SK-N-SH (cell line): ENCODE measurements around the gene RAP2A. TPM values are rescaled to one million over a fixed set of nuclear protein-coding genes. Genes with fewer than 3 reads are reported as not detected.

ENCODE experiments used
- CTCF ChIA-PET: fragments of 300-600, 350-600 bp; formaldehyde crosslinking; extraction: SDS; loops from one replicate; lab custom pipeline; 2021; lab: Yijun Ruan, JAX
- POLR2A ChIA-PET: fragments of 350-600 bp; sonication (Branson Sonifier 250); formaldehyde crosslinking; extraction: SDS; loops from one replicate; lab custom pipeline; 2020; ENCODE audit warnings: antibody characterized with exemption, inconsistent platforms; lab: Yijun Ruan, JAX
- DNase-seq: peaks from one replicate; pipeline ENCODE4 v3.0.0; 2012
- H2AFZ ChIP-seq: fragments of 200-600 bp; sonication (generic); 2 replicates; pipeline ENCODE4 v1.8.1; 2016; ENCODE audit warnings: antibody characterized with exemption, mild to moderate bottlenecking, low read depth
- H3F3A ChIP-seq: fragments of 200-600 bp; sonication (generic); replicated peaks from 2 replicates; pipeline ENCODE3; 2016; ENCODE audit warnings: antibody characterized with exemption, mild to moderate bottlenecking; ENCODE audit not compliant: insufficient read depth
- H3K27ac ChIP-seq, 2 experiments: fragments of 200-500 bp in 1 of 2; fragments of 200-600 bp in 1 of 2; sonication (Bioruptor generic) in 1 of 2; sonication (generic), shearing (Covaris generic) in 1 of 2; 2 replicates each; pipeline versions ENCODE4 v1.5.1 to v1.6.1; 2014 to 2016; ENCODE audit warnings: low read depth in 2 of 2, inconsistent platforms in 1 of 2, low read length in 1 of 2, mild to moderate bottlenecking in 1 of 2, mixed read lengths in 1 of 2
- H3K27me3 ChIP-seq: fragments of 200-600 bp; sonication (generic), shearing (Covaris generic); 2 replicates; pipeline ENCODE4 v1.6.1; 2016; ENCODE audit warnings: mixed run types; ENCODE audit not compliant: insufficient read depth
- H3K36me3 ChIP-seq, 2 experiments: fragments of 200-500 bp in 1 of 2; fragments of 200-600 bp in 1 of 2; sonication (Bioruptor generic) in 1 of 2; sonication (generic) in 1 of 2; replicated peaks in 1 of 2; 2 replicates each; pipeline versions ENCODE3 to v1.5.1; 2014 to 2016; ENCODE audit warnings: low read length in 1 of 2, mild to moderate bottlenecking in 1 of 2; ENCODE audit not compliant: insufficient read depth in 2 of 2, control insufficient read depth in 1 of 2
- H3K4me1 ChIP-seq, 2 experiments: fragments of 200-500 bp in 1 of 2; fragments of 200-600 bp in 1 of 2; sonication (Bioruptor generic) in 1 of 2; sonication (generic), shearing (Covaris generic) in 1 of 2; 2 replicates each; pipeline versions ENCODE4 v1.5.1 to v1.6.1; 2014 to 2016; ENCODE audit warnings: low read depth in 1 of 2, low read length in 1 of 2, mixed run types in 1 of 2; ENCODE audit not compliant: insufficient read depth in 2 of 2, control insufficient read depth in 1 of 2
- H3K4me2 ChIP-seq: fragments of 200-600 bp; sonication (generic), shearing (Covaris generic); 2 replicates; pipeline ENCODE4 v1.6.1; 2017; ENCODE audit warnings: mixed run types
- H3K4me3 ChIP-seq, 2 experiments: fragments of 200-500 bp in 1 of 2; fragments of 200-600 bp in 1 of 2; sonication (Bioruptor generic) in 1 of 2; sonication (generic), shearing (Covaris generic) in 1 of 2; 2 replicates each; pipeline versions ENCODE4 v1.5.1 to v1.8.1; 2014 to 2016; ENCODE audit warnings: low read depth in 2 of 2, inconsistent platforms in 1 of 2, low read length in 1 of 2, mild to moderate bottlenecking in 1 of 2, mixed read lengths in 1 of 2, moderate library complexity in 1 of 2
- H3K79me2 ChIP-seq: fragments of 200-600 bp; sonication (generic); 2 replicates; pipeline ENCODE4 v1.8.1; 2017; ENCODE audit warnings: mild to moderate bottlenecking; ENCODE audit not compliant: insufficient read depth
- H3K9ac ChIP-seq: fragments of 200-600 bp; sonication (generic); 2 replicates; pipeline ENCODE4 v1.6.1; 2017; ENCODE audit warnings: mixed run types
- H3K9me2 ChIP-seq: fragments of 200-600 bp; sonication (generic); 2 replicates; pipeline ENCODE4 v1.6.1; 2017; ENCODE audit warnings: mixed run types
- H3K9me3 ChIP-seq: fragments of 200-600 bp; sonication (generic); 2 replicates; pipeline ENCODE4 v1.6.1; 2017; ENCODE audit warnings: mixed run types, mild to moderate bottlenecking, moderate library complexity
- H4K20me1 ChIP-seq: fragments of 200-600 bp; sonication (generic); 2 replicates; pipeline ENCODE4 v1.6.1; 2017; ENCODE audit warnings: mild to moderate bottlenecking, mixed run types; ENCODE audit not compliant: insufficient read depth
- CHD2 ChIP-seq: fragments of 150-350 bp; IDR thresholded peaks from 2 replicates; pipeline ENCODE4 v1.6.1; 2018; ENCODE audit warnings: low read length; ENCODE audit not compliant: partially characterized antibody
- EP300 ChIP-seq, 2 experiments: IDR thresholded peaks; 2 replicates each; pipeline versions ENCODE4 v1.4.0 to v1.6.1; 2012; ENCODE audit warnings: borderline replicate concordance in 1 of 2, low read depth in 1 of 2, low read length in 1 of 2
- EZH2phosphoT487 ChIP-seq: fragments of 200-600 bp; sonication (generic); IDR thresholded peaks from 2 replicates; pipeline ENCODE4 v1.6.1; 2017; ENCODE audit warnings: low read depth, mixed run types, mild to moderate bottlenecking, antibody characterized with exemption, moderate library complexity, borderline replicate concordance
- FOXJ3 ChIP-seq: sonication (generic); formaldehyde crosslinking; IDR thresholded peaks from 2 replicates; pipeline ENCODE4 v1.5.1; 2020; ENCODE audit warnings: mild to moderate bottlenecking, missing genetic modification reagents
- FOXM1 ChIP-seq: IDR thresholded peaks from 2 replicates; pipeline ENCODE4 v1.4.0; 2012; ENCODE audit warnings: low read depth, mild to moderate bottlenecking
- GABPA ChIP-seq: IDR thresholded peaks from 2 replicates; pipeline ENCODE4 v1.4.0; 2012; ENCODE audit warnings: low read depth, mild to moderate bottlenecking
- GATA2 ChIP-seq: sonication (generic); formaldehyde crosslinking; IDR thresholded peaks from 2 replicates; pipeline ENCODE4 v1.5.0; 2020; ENCODE audit warnings: mild to moderate bottlenecking, missing genetic modification reagents
- JUND ChIP-seq: IDR thresholded peaks from 2 replicates; pipeline ENCODE4 v1.4.0; 2012
- MEF2A ChIP-seq: IDR thresholded peaks from 2 replicates; pipeline ENCODE4 v1.4.0; 2012; ENCODE audit warnings: low read depth, borderline replicate concordance
- MXI1 ChIP-seq: IDR thresholded peaks from 2 replicates; pipeline ENCODE4 v1.6.1; 2012; ENCODE audit warnings: mild to moderate bottlenecking, low read depth, low read length, improper control_type of control experiment
- NRF1 ChIP-seq: IDR thresholded peaks from 2 replicates; pipeline ENCODE4 v1.6.1; 2012; ENCODE audit warnings: low read depth, mild to moderate bottlenecking, low read length
- POLR2AphosphoS5 ChIP-seq: IDR thresholded peaks from 2 replicates; pipeline ENCODE4 v1.6.1; 2012; ENCODE audit warnings: low read depth, low read length
- RCOR1 ChIP-seq: fragments of 150-350 bp; IDR thresholded peaks from 2 replicates; pipeline ENCODE4 v1.6.1; 2017; ENCODE audit warnings: antibody characterized with exemption, low read length
- RFX5 ChIP-seq: IDR thresholded peaks from 2 replicates; pipeline ENCODE4 v1.6.1; 2012; ENCODE audit warnings: mild to moderate bottlenecking, improper control_type of control experiment, low read length
- SMC3 ChIP-seq: IDR thresholded peaks from 2 replicates; pipeline ENCODE4 v1.6.1; 2012; ENCODE audit warnings: low read depth, low read length, improper control_type of control experiment
- TAF1 ChIP-seq: IDR thresholded peaks from 2 replicates; pipeline ENCODE4 v1.6.1; 2012; ENCODE audit warnings: low read depth, mild to moderate bottlenecking, low read length, moderate library complexity, borderline replicate concordance
- TEAD4 ChIP-seq: IDR thresholded peaks from 2 replicates; pipeline ENCODE4 v1.4.0; 2012; ENCODE audit warnings: mild to moderate bottlenecking, borderline replicate concordance; ENCODE audit not compliant: insufficient read depth
- YY1 ChIP-seq: IDR thresholded peaks from 2 replicates; pipeline ENCODE4 v1.4.0; 2012; ENCODE audit warnings: low read depth, mild to moderate bottlenecking
- WGBS: methylation state at CpG from one replicate; pipeline ENCODE4 v1.1.6; 2017; ENCODE audit warnings: low lambda C conversion rate; 5-methylcytosine and 5-hydroxymethylcytosine counted together
- polyA plus RNA-seq, 3 experiments: library from polyadenylated mRNA; depleted of rRNA; stranded (reverse); fragments of >200 nt; gene quantifications; 2 replicates each; pipeline ENCODE4 v1.2.3, GENCODE V29; 2012
- TF ChIP-seq, protein P1 (sequence below): IDR thresholded peaks from 2 replicates; pipeline ENCODE4; 2012
- TF ChIP-seq, protein P2 (sequence below): fragments of 150-350 bp; IDR thresholded peaks from 2 replicates; pipeline ENCODE4 v1.6.1; 2016; ENCODE audit warnings: mild to moderate bottlenecking, low read depth, low read length
- TF ChIP-seq, protein P3 (sequence below): IDR thresholded peaks from 2 replicates; pipeline ENCODE4 v1.4.0; 2012; ENCODE audit warnings: low read depth

The RAP2A gene
- polyA plus RNA-seq, 1 of the 3 experiments (the other 2 are of a cell fraction), result 6.5 TPM

DNA sequence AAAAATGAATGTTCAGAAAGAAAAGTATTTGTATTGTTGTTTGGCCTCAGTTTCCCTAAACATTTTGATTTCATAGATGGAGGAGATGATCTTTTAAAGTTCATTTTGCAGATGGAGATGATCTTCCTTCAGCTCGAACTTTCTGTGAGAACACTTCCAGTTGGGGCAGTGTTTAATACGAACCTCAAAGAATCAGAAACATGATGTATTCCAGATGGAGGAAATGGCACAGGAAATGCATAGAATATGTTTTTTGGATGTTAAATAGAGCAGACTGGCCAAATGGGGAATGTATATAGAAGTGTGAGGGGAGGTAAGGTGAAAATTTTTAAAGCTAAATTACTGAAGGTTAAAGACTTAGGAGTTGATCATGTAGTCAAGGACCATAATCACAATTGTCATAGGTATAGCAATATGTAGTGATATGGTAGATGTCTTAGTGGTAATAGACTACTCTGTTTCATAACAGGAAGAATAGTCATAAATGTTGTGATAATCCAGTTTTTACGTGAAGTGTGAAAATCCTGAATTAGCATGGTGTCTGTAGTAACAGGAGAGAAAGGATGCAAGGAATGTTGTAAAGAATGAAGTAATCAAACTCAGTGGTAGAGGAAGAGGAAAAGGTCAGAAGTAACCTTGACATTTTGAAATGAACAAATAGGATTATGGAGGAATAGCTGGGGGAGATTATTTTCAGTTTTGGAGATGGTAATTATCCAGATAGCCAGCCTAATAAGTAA, 5.1 kb downstream of the RAP2A start:
- Histone ChIP-seq H2AFZ (no peak overlapping the region), H3K27me3 (no peaks in the 10 kb centered on the region), H3K9ac (no peak overlapping the region), H3K9me3 (no peaks in the 10 kb centered on the region), H3K4me3 (no peak overlapping the region), H3K36me3 (peaks cover 32 to 35% of the 10 kb centered on the region in 2 experiments), H4K20me1 (peaks cover 13% of the 10 kb centered on the region; the same call in 1 of the 2 replicates), H3K4me1 (peaks cover 15 to 23% of the 10 kb centered on the region in 2 experiments; a peak in 3 of 4 replicates), H3F3A (peaks cover 4% of the 10 kb centered on the region)
- CTCF ChIA-PET, result interaction anchor here (0.9 to 1.7 kb wide), 3 partner anchors 11 to 329 kb away, joined by 4 to 5 read pairs (median 4); no protein-coding TSS in a partner anchor
- POLR2A ChIA-PET, result no interaction called here
- no peak for DNase-seq
- TF ChIP-seq NRF1 (no peak), FOXM1 (no peak)
- TF ChIP-seq, all 33 proteins: peak for 0
- no peak overlapping the region for H3K4me2 ChIP-seq
- no peak overlapping the region for H3K27ac ChIP-seq
- H3K9me2 ChIP-seq, result no peaks in the 10 kb centered on the region
- WGBS, result 89% methylated on average over 3 of the region's 3 CpGs
- H3K79me2 ChIP-seq, result peaks cover 93% of the 10 kb centered on the region

DNA sequence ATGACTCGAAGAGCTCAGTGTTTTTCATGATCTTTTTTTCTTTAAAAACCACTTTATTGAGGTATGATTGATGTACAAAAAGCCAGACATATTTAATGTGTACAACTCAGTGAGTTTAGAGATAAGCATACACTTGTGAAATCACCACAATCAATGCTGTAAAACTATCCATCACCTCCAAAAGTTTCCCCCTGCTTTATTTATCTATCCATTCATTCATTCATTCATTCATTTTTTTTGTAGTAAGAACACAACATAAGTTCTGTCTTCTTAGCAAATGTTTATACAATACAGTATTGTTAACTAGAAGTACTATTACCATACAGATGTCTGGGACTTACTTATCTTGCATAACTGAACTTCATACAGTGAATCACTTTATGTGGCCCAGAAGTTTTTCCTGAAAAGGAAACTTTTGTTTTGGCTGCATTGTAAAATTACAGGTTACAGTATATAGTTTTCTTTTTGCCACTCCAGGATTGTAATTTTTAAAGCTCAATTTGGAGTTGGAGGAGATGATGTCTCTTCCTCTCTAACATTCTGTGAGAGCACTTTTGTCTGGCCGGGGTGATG, 6.7 kb downstream of the RAP2A start:
- peaks cover 46 to 47% of the 10 kb centered on the region in 2 experiments for H3K36me3 ChIP-seq
- no peak for DNase-seq
- H3K27ac ChIP-seq, result no peak overlapping the region
- peaks cover 12% of the 10 kb centered on the region; the same call in 1 of the 2 replicates for H4K20me1 ChIP-seq
- no peaks in the 10 kb centered on the region for H3K9me2 ChIP-seq
- no peak overlapping the region for H3K4me2 ChIP-seq
- no peaks in the 10 kb centered on the region for H3K9me3 ChIP-seq
- H2AFZ ChIP-seq, result no peak overlapping the region
- ChIA-PET POLR2A (no interaction called here), CTCF (interaction anchor here (1.5 kb wide), 1 partner anchor 9 kb away, joined by 4 read pairs; no protein-coding TSS in a partner anchor)
- peaks cover 15 to 23% of the 10 kb centered on the region in 2 experiments; a peak in 3 of 4 replicates for H3K4me1 ChIP-seq
- H3K79me2 ChIP-seq, result peaks cover 95% of the 10 kb centered on the region
- H3K4me3 ChIP-seq, result no peak overlapping the region
- H3K9ac ChIP-seq, result no peak overlapping the region
- no peak for TF ChIP-seq GATA2 (CRISPR knock-in tag)
- no peak for TF ChIP-seq EZH2phosphoT487
- no peak for TF ChIP-seq GABPA
- TF ChIP-seq, protein P1, sequence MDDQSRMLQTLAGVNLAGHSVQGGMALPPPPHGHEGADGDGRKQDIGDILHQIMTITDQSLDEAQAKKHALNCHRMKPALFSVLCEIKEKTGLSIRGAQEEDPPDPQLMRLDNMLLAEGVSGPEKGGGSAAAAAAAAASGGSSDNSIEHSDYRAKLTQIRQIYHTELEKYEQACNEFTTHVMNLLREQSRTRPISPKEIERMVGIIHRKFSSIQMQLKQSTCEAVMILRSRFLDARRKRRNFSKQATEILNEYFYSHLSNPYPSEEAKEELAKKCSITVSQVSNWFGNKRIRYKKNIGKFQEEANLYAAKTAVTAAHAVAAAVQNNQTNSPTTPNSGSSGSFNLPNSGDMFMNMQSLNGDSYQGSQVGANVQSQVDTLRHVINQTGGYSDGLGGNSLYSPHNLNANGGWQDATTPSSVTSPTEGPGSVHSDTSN, result no peak
- TF ChIP-seq MXI1, result no peak
- TF ChIP-seq POLR2AphosphoS5, result no peak
- TF ChIP-seq, protein P2, sequence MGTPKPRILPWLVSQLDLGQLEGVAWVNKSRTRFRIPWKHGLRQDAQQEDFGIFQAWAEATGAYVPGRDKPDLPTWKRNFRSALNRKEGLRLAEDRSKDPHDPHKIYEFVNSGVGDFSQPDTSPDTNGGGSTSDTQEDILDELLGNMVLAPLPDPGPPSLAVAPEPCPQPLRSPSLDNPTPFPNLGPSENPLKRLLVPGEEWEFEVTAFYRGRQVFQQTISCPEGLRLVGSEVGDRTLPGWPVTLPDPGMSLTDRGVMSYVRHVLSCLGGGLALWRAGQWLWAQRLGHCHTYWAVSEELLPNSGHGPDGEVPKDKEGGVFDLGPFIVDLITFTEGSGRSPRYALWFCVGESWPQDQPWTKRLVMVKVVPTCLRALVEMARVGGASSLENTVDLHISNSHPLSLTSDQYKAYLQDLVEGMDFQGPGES, result no peak
- no peak for TF ChIP-seq RFX5
- TF ChIP-seq FOXM1, result no peak
- no peak for TF ChIP-seq EP300 (IDR thresholded peaks at IDR 0.05; ENCODE audit: borderline replicate concordance in 1 of 2, low read depth in 1 of 2, low read length in 1 of 2)
- TF ChIP-seq RCOR1, result no peak
- no peak for TF ChIP-seq MEF2A
- no peak for TF ChIP-seq CHD2
- no peak for TF ChIP-seq YY1
- no peak for TF ChIP-seq TAF1
- TF ChIP-seq JUND, result no peak
- TF ChIP-seq, protein P3, sequence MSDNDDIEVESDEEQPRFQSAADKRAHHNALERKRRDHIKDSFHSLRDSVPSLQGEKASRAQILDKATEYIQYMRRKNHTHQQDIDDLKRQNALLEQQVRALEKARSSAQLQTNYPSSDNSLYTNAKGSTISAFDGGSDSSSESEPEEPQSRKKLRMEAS, result no peak
- TF ChIP-seq FOXJ3 (CRISPR knock-in tag), result no peak
- no peak for TF ChIP-seq TEAD4
- no peak for TF ChIP-seq SMC3
- peaks cover 4% of the 10 kb centered on the region for H3F3A ChIP-seq
- H3K27me3 ChIP-seq, result no peaks in the 10 kb centered on the region
- WGBS, result 58% methylated on average over 2 of the region's 2 CpGs
